AG04450 (cell line): ENCODE results near the gene FLNB. TPM values are rescaled to one million over a fixed set of nuclear protein-coding genes. Genes with fewer than 3 reads are reported as not detected.

Experiments
- CTCF ChIA-PET: fragments of 300-600, 350-600 bp; formaldehyde crosslinking; extraction: SDS; loops from one replicate; lab custom pipeline; 2022; ENCODE audit warnings: antibody characterized with exemption, inconsistent platforms; lab: Charles Lee
- POLR2A ChIA-PET: fragments of 350-600 bp; formaldehyde crosslinking; extraction: SDS; loops from one replicate; lab custom pipeline; 2021; ENCODE audit warnings: antibody characterized with exemption, inconsistent platforms; lab: Yijun Ruan, JAX
- DNase-seq: peaks from one replicate; pipeline ENCODE4 v3.0.0-alpha.2; 2011; ENCODE audit warnings: low read depth, low spot score
- H3K27ac ChIP-seq: one replicate; pipeline ENCODE4 v1.5.1; 2012; ENCODE audit warnings: low read depth, low read length, control low read depth
- H3K27me3 ChIP-seq: one replicate; pipeline ENCODE4 v1.6.0; 2012; ENCODE audit warnings: low read length; ENCODE audit not compliant: control insufficient read depth, insufficient read depth
- H3K4me3 ChIP-seq: 2 replicates; pipeline ENCODE4 v1.5.1; 2011; ENCODE audit warnings: mild to moderate bottlenecking, low read depth, low read length, control low read depth
- H3K9me3 ChIP-seq: 2 replicates; pipeline ENCODE4 v1.5.1; 2012; ENCODE audit warnings: low read length; ENCODE audit not compliant: control insufficient read depth, insufficient read depth
- polyA plus RNA-seq: library from polyadenylated mRNA; depleted of rRNA; stranded (reverse); fragments of >200 nt; gene quantifications from 2 replicates; pipeline ENCODE4 v1.2.3, GENCODE V29; 2011
- TF ChIP-seq, protein P1 (sequence below): IDR thresholded peaks from 2 replicates; pipeline ENCODE4 v1.5.1; 2011; ENCODE audit warnings: low read depth, low read length, control low read depth, inconsistent platforms

Gene FLNB
- polyA plus RNA-seq, 1 experiment = 89.6 TPM

DNA sequence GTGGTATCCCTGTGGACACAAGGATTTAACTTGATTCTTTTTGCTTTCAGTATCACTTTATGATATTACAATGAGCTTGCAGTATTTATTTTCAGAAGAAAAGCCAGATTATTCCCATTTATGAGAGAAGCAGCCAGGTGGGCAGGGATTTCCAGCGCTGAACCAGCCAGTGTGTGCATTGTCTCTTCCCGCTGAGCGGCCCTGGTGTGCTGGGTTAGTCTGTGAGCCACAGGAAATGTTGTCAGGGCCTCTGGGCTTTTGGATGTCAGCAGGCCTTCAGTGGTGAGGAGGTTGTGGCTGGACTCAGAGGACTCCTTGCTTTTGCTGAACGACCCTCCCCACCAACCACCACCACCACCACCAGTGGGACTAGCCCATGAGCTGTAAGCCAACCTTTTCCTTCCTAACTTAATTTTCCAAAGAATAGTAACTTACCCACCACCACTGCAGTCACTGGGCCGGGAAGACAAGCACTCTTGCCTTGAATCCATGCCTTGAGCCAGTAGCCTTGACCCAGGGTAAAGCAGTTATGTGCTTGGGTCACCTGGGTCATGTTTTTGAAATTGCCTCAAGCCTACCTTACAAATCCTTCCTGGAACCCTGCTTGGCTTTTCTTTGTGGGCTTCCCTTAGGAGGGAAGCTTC lies 33.1 kb downstream of the FLNB start:
- H3K4me3 ChIP-seq = no peak overlapping the region
- POLR2A ChIA-PET = interaction anchor here (0.6 to 2.8 kb wide), 6 partner anchors 11 to 44 kb away, joined by 3 to 28 read pairs (median 8); partner anchors contain the start of gene FLNB

DNA sequence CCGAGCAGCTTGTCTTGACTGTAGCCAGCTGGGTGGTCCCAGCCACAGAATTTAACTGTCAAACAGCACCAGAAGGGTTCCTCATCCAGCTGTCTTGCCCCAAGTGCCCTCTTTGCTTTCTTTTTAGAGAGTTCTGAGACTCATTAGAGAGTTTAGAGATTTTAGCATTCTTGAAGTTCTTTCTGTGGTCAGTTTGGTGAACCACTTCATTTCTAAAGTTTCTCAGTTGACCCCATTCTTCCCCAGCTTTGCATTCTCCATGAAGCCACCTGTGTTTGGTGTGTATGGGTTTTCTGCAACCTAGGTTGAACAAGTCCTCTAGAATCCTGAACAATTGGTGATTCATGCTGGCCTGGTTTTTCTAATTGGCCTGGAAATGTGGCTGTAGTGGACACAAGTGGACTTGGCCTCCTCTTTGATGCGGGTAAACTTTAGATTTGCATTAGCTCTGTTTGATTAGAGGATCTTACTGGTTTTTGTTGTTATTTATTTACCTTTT lies 33.7 kb downstream of the FLNB start:
- Histone ChIP-seq H3K4me3 (no peak overlapping the region), H3K27me3 (no peaks in the 10 kb centered on the region), H3K27ac (peak overlapping the region; percentile 79), H3K9me3 (no peaks in the 10 kb centered on the region)
- TF ChIP-seq, protein P1, sequence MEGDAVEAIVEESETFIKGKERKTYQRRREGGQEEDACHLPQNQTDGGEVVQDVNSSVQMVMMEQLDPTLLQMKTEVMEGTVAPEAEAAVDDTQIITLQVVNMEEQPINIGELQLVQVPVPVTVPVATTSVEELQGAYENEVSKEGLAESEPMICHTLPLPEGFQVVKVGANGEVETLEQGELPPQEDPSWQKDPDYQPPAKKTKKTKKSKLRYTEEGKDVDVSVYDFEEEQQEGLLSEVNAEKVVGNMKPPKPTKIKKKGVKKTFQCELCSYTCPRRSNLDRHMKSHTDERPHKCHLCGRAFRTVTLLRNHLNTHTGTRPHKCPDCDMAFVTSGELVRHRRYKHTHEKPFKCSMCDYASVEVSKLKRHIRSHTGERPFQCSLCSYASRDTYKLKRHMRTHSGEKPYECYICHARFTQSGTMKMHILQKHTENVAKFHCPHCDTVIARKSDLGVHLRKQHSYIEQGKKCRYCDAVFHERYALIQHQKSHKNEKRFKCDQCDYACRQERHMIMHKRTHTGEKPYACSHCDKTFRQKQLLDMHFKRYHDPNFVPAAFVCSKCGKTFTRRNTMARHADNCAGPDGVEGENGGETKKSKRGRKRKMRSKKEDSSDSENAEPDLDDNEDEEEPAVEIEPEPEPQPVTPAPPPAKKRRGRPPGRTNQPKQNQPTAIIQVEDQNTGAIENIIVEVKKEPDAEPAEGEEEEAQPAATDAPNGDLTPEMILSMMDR = no peak
- DNase-seq = peak; percentile 71
- ChIA-PET CTCF (interaction anchor here (0.6 to 0.9 kb wide), 3 partner anchors 13 to 125 kb away, joined by 3 to 5 read pairs (median 4); no protein-coding TSS in a partner anchor), POLR2A (interaction anchor here (0.6 to 2.8 kb wide), 6 partner anchors 11 to 45 kb away, joined by 3 to 28 read pairs (median 8); partner anchors contain the start of gene FLNB)

More for the DNA sequence above, 33.1 kb downstream of the FLNB start:
- peak overlapping the region; percentile 79 for H3K27ac ChIP-seq
- no peak for DNase-seq
- TF ChIP-seq, protein P1 = no peak
- no peaks in the 10 kb centered on the region for H3K9me3 ChIP-seq
- CTCF ChIA-PET = interaction anchor here (0.6 to 0.9 kb wide), 3 partner anchors 13 to 126 kb away, joined by 3 to 5 read pairs (median 4); no protein-coding TSS in a partner anchor
- H3K27me3 ChIP-seq = no peaks in the 10 kb centered on the region

DNA sequence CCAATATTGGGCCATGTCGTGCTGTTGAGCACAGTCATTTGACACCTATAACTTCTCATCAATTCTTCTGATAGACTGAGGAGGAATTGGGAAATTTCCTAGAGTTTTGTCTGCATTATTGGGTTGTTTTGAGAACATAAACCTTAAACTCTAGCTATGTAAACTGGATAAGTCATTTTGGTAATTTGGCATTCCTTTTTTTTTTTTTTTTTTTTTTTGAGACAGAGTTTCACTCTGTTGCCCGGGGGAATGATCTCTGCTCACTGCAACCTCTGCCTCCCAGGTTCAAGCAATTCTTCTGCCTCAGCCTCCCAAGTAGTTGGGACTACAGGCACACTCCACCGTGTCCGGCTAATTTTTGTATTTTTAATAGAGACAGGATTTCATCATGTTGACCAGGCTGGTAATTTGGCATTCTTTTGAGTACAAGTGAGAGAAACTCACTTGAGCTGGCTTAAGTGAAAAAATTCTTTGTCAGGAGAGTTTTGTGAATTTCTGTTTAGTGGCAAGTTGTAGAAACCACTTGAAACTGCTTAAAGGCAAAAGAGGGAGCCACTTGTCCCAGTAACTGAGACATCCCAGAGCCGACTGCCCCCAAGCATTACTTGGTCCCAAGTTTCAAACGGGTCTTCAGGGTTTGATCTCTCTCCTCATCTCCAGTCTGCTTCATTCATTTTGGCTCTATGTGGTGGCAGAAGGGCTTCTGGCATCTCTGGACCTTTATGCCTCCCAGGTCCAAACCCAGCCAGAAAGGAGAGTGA lies 34.9 kb downstream of the FLNB start:
- Histone ChIP-seq H3K4me3 (no peak overlapping the region), H3K27me3 (no peaks in the 10 kb centered on the region), H3K27ac (no peak overlapping the region), H3K9me3 (no peaks in the 10 kb centered on the region)
- ChIA-PET POLR2A (interaction anchor here (0.7 to 2.8 kb wide), 4 partner anchors 10 to 44 kb away, joined by 3 to 28 read pairs (median 8); no protein-coding TSS in a partner anchor), CTCF (no interaction called here)
- TF ChIP-seq, protein P1 = no peak
- DNase-seq = no peak

DNA sequence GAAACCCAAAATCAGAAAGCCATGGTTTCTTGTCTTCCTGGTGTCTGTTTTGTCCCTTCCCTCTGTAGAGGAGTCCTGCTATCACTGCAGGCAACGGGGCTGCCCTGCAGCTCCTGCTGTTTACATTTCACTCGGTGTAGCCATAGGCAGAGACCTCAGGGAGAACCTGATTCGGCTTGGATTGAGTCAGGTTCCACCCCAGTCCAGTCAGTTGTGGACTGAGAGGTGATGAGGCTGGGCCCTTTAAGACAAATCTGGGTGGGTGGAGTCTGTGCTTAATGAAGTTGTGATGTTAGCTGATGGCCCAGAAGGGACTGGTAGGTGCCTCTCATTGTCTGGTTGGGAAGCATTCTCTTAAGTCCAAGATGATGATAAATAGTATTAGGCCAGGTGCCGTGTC lies 35.7 kb downstream of the FLNB start:
- DNase-seq = no peak
- H3K9me3 ChIP-seq = no peaks in the 10 kb centered on the region
- TF ChIP-seq, protein P1 = no peak
- no peak overlapping the region for H3K4me3 ChIP-seq
- H3K27me3 ChIP-seq = no peaks in the 10 kb centered on the region
- POLR2A ChIA-PET = interaction anchor here (0.5 to 2.8 kb wide), 2 partner anchors 9 to 39 kb away, joined by 3 to 13 read pairs; no protein-coding TSS in a partner anchor
- CTCF ChIA-PET = no interaction called here
- no peak overlapping the region for H3K27ac ChIP-seq
